K562 (cell line): ENCODE results near the gene FRMD1. TPM values are rescaled to one million over a fixed set of nuclear protein-coding genes. Genes with fewer than 3 reads are reported as not detected.

Source experiments
- ATAC-seq: fragments of 200-7000 bp; cut with Tn5 transposase; 3 replicates; pipeline ENCODE4 v1.9.1; 2020; ENCODE audit warnings: moderate library complexity
- BruUV-seq: library from RNA; stranded (reverse); fragments of 400-500 nt; replicated peaks from 2 replicates; lab custom pipeline; 2021; lab: Mats Ljungman, UMichigan
- CTCF ChIA-PET: fragments of 300-600 bp; formaldehyde crosslinking; extraction: SDS; loops from one replicate; lab custom pipeline; 2021; ENCODE audit warnings: low intra/inter-chr PET ratio; lab: Yijun Ruan, JAX
- POLR2A ChIA-PET: fragments of 300-600, 350-650 bp; sonication (Branson Sonifier 250); formaldehyde crosslinking; extraction: SDS; loops from one replicate; lab custom pipeline; 2021; ENCODE audit warnings: antibody characterized with exemption, inconsistent platforms; lab: Yijun Ruan, JAX
- DNase-seq, 4 experiments: peaks; one replicate each; pipeline versions ENCODE4 v3.0.0 to v3.0.0-alpha.2; 2011 to 2018; ENCODE audit warnings: low spot score in 3 of 4, mixed read lengths in 3 of 4; ENCODE audit errors: extremely low read depth in 1 of 4
- FAIRE-seq: peaks from 2 replicates; lab custom pipeline; 2011; peaks lifted over from hg19 to GRCh38; lab: Jason Lieb, UNC
- H2AFZ ChIP-seq: 2 replicates; pipeline ENCODE4 v1.6.0; 2011; ENCODE audit warnings: low read depth, low read length, control low read depth, inconsistent platforms
- H3K27ac ChIP-seq: fragments of 200-600 bp; 3 replicates; pipeline ENCODE4 v1.8.0; 2011; ENCODE audit warnings: low read depth, mild to moderate bottlenecking, control low read depth, inconsistent platforms, low read length, moderate library complexity, mixed read lengths; ENCODE audit errors: extremely low read depth
- H3K27me3 ChIP-seq, 2 experiments: fragments of 300-600 bp in 1 of 2; 2 replicates in 1 of 2; 3 replicates in 1 of 2; pipeline versions ENCODE4 v1.6.0 to v1.8.0; 2011; ENCODE audit warnings: inconsistent platforms in 2 of 2, low read length in 2 of 2, mild to moderate bottlenecking in 1 of 2, mixed read lengths in 1 of 2, moderate library complexity in 1 of 2; ENCODE audit not compliant: control insufficient read depth in 2 of 2, insufficient read depth in 2 of 2
- H3K36me3 ChIP-seq: fragments of 300-600 bp; 3 replicates; pipeline ENCODE4 v1.8.0; 2011; ENCODE audit warnings: mild to moderate bottlenecking, low read length, inconsistent platforms; ENCODE audit not compliant: control insufficient read depth, insufficient read depth
- H3K4me1 ChIP-seq, 2 experiments: fragments of 200-600 bp in 1 of 2; replicated peaks in 1 of 2; 2 replicates in 1 of 2; 3 replicates in 1 of 2; pipeline versions ENCODE4 v1.5.1 to v1.8.0; 2011; ENCODE audit warnings: inconsistent platforms in 2 of 2, low read length in 2 of 2, mild to moderate bottlenecking in 1 of 2, mixed read lengths in 1 of 2, moderate library complexity in 1 of 2; ENCODE audit not compliant: control insufficient read depth in 2 of 2, insufficient read depth in 2 of 2
- H3K4me2 ChIP-seq: 2 replicates; pipeline ENCODE4 v1.6.1; 2011; ENCODE audit warnings: low read length, control low read depth, inconsistent platforms, mixed read lengths; ENCODE audit not compliant: insufficient read depth
- H3K4me3 ChIP-seq: fragments of 200-600 bp; sonication (generic), shearing (Covaris generic); 2 replicates; pipeline ENCODE4 v1.5.1; 2016; ENCODE audit warnings: control low read depth, inconsistent platforms
- H3K79me2 ChIP-seq: fragments of 200-600 bp; 3 replicates; pipeline ENCODE4 v1.8.0; 2011; ENCODE audit warnings: low read length, inconsistent platforms; ENCODE audit not compliant: control insufficient read depth, insufficient read depth
- H3K9ac ChIP-seq, 2 experiments: 2 replicates each; pipeline versions ENCODE4 v1.6.0 to v1.6.1; 2011; ENCODE audit warnings: low read depth in 2 of 2, low read length in 2 of 2, control low read depth in 1 of 2, inconsistent platforms in 1 of 2, mild to moderate bottlenecking in 1 of 2, mixed read lengths in 1 of 2; ENCODE audit not compliant: insufficient read depth in 1 of 2
- H3K9me1 ChIP-seq: one replicate; pipeline ENCODE4 v1.6.0; 2011; ENCODE audit warnings: inconsistent platforms, mild to moderate bottlenecking, low read length, moderate library complexity; ENCODE audit not compliant: control insufficient read depth, insufficient read depth
- H3K9me3 ChIP-seq: replicated peaks from 2 replicates; pipeline ENCODE4 v1.5.1; 2011; ENCODE audit warnings: low read depth, low read length, inconsistent platforms; ENCODE audit not compliant: control insufficient read depth, insufficient read depth
- H4K20me1 ChIP-seq: replicated peaks from 2 replicates; pipeline ENCODE4 v1.6.1; 2011; ENCODE audit warnings: low read length, inconsistent platforms, mixed read lengths; ENCODE audit not compliant: control insufficient read depth, insufficient read depth
- ATF3 ChIP-seq, 2 experiments: fragments of 450-650 bp in 1 of 2; sonication (generic) in 1 of 2; formaldehyde crosslinking in 1 of 2; IDR thresholded peaks in 1 of 2; conservative IDR thresholded peaks in 1 of 2; 2 replicates each; pipeline versions ENCODE4 v1.6.1 to v1.8.1; 2016 to 2023; ENCODE audit warnings: mild to moderate bottlenecking in 2 of 2, moderate library complexity in 2 of 2, inconsistent platforms in 1 of 2, missing genetic modification reagents in 1 of 2
- E2F6 ChIP-seq, 2 experiments: IDR thresholded peaks; 2 replicates each; pipeline ENCODE4 v1.6.1; 2011; ENCODE audit warnings: borderline replicate concordance in 1 of 2, control low read depth in 1 of 2, low read depth in 1 of 2, low read length in 1 of 2, mild to moderate bottlenecking in 1 of 2, mixed read lengths in 1 of 2, moderate library complexity in 1 of 2; ENCODE audit not compliant: insufficient read depth in 1 of 2, insufficient read length in 1 of 2, poor library complexity in 1 of 2, severe bottlenecking in 1 of 2; ENCODE audit errors: extremely low read depth in 1 of 2
- HDAC6 ChIP-seq: IDR thresholded peaks from 2 replicates; pipeline ENCODE4 v1.6.1; 2012; ENCODE audit warnings: low read depth, mild to moderate bottlenecking, control low read depth, inconsistent platforms, low read length, moderate library complexity
- L3MBTL2 ChIP-seq: fragments of 450-650 bp; IDR thresholded peaks from 2 replicates; pipeline ENCODE4 v1.6.1; 2016; ENCODE audit warnings: mild to moderate bottlenecking, moderate library complexity
- MED1 ChIP-seq: sonication (generic); formaldehyde crosslinking; IDR thresholded peaks from 2 replicates; pipeline ENCODE4 v1.8.1; 2023; ENCODE audit warnings: missing genetic modification reagents, borderline replicate concordance
- MEIS2 ChIP-seq: fragments of 450-650 bp; IDR thresholded peaks from 2 replicates; pipeline ENCODE4 v1.6.1; 2014; ENCODE audit warnings: mild to moderate bottlenecking; ENCODE audit not compliant: partially characterized antibody
- PHF20 ChIP-seq: fragments of 450-650 bp; IDR thresholded peaks from 2 replicates; pipeline ENCODE4 v1.6.1; 2018; ENCODE audit not compliant: partially characterized antibody
- RAD21 ChIP-seq, 2 experiments: fragments of 250-450 bp in 1 of 2; fragments of 450-650 bp in 1 of 2; sonication (Bioruptor Pico) in 1 of 2; formaldehyde crosslinking in 1 of 2; IDR thresholded peaks in 1 of 2; conservative IDR thresholded peaks in 1 of 2; 2 replicates each; pipeline versions ENCODE4 v1.4.0 to v1.8.0; 2020 to 2022; ENCODE audit warnings: mild to moderate bottlenecking in 2 of 2, moderate library complexity in 1 of 2
- ZNF184 ChIP-seq: sonication (generic); formaldehyde crosslinking; IDR thresholded peaks from 2 replicates; pipeline ENCODE4 v1.5.0; 2020; ENCODE audit warnings: missing genetic modification reagents
- ZNF444 ChIP-seq: fragments of 250-450 bp; sonication (Bioruptor Pico); IDR thresholded peaks from 2 replicates; pipeline ENCODE4 v1.4.0; 2020; ENCODE audit warnings: mild to moderate bottlenecking, moderate library complexity
- ZNF639 ChIP-seq, 2 experiments: fragments of 200-800 bp in 1 of 2; sonication (Bioruptor generic) in 1 of 2; sonication (generic) in 1 of 2; formaldehyde crosslinking in 1 of 2; IDR thresholded peaks in 1 of 2; conservative IDR thresholded peaks in 1 of 2; 2 replicates each; pipeline versions ENCODE4 v1.5.0 to v1.6.1; 2016 to 2020; ENCODE audit warnings: missing compliant biosample characterization in 1 of 2, missing genetic modification characterization in 1 of 2, missing genetic modification reagents in 1 of 2
- ZNF695 ChIP-seq: fragments of 450-650 bp; formaldehyde crosslinking; IDR thresholded peaks from 2 replicates; pipeline ENCODE4 v1.4.0; 2020; ENCODE audit warnings: mild to moderate bottlenecking, moderate library complexity
- WGBS: fragments of 100-300 bp; shearing (Covaris generic); methylation state at CpG from one replicate; pipeline ENCODE4 v1.1.6; 2016; ENCODE audit warnings: low coverage, mixed read lengths; ENCODE audit not compliant: insufficient coverage; ENCODE audit errors: missing lambda C conversion rate; 5-methylcytosine and 5-hydroxymethylcytosine counted together
- in situ Hi-C: fragments of 300-500 bp; cut with MboI; formaldehyde crosslinking; loops from 4 replicates; pipeline ENCODE4 v1.15.0; 2018; ENCODE audit warnings: inconsistent platforms, mixed read lengths
- intact Hi-C: fragments of 100-400 bp; cut with micrococcal nuclease; formaldehyde crosslinking; loops from 2 replicates; pipeline ENCODE4 v1.14.2; 2022
- polyA plus RNA-seq, 8 experiments: library from polyadenylated mRNA; depleted of rRNA in 4 of 8; stranded (reverse) in 5 of 8; unstranded in 3 of 8; fragments of >200 nt; fragmentation: Nextera tagmentation in 2 of 8; fragmentation: Illumina TruSeq in 1 of 8; extraction: Ambion mirVana in 2 of 8; extraction: Trizol in 1 of 8; gene quantifications; 2 replicates each; pipeline versions ENCODE4 v1.2.1 to v1.2.3, GENCODE V29; 2011 to 2014; ENCODE audit warnings: inconsistent platforms in 1 of 8, missing spikeins in 1 of 8
- total RNA-seq, 7 experiments: library from RNA; depleted of rRNA in 6 of 7; stranded (reverse); fragments of >200 nt in 6 of 7; fragmentation: Illumina TruSeq in 2 of 7; extraction: Trizol in 2 of 7; gene quantifications; 2 replicates each; pipeline versions ENCODE4 v1.2.1 to v1.2.3, GENCODE V29; 2011 to 2021; ENCODE audit warnings: low replicate concordance in 1 of 7

Gene FRMD1
- total and polyA plus RNA-seq, 9 of the 15 experiments (the other 6 are each of a cell fraction or from before 2014, with no cell fraction given), result 0.01 to 0.04 (median 0.01) TPM; not detected in 6

- TF ChIP-seq RAD21 (CRISPR knock-in tag; conservative IDR thresholded peaks at IDR 0.05 in 1 of 2, IDR thresholded peaks at IDR 0.05 in 1 of 2), result peak; percentile 37 to 46; a peak in 3 of 4 replicates
- TF ChIP-seq ZNF184 (CRISPR knock-in tag), result no peak
- TF ChIP-seq ZNF444 (CRISPR knock-in tag), result no peak
Observed at GRCh38 chr6:168117942-168118341, 38.9 kb upstream of the FRMD1 start (continued).

GRCh38 chr6:168116975-168117899, 38.2 kb upstream of the FRMD1 start:
- ChIA-PET CTCF (no interaction called here), POLR2A (interaction anchor here (0.9 to 1.3 kb wide), 2 partner anchors 9 to 11 kb away, joined by 3 to 6 read pairs; no protein-coding TSS in a partner anchor)
- H3K9me3 ChIP-seq, result no peaks in the 10 kb centered on the region
- FAIRE-seq (peak; percentile 80), DNase-seq (peak; percentile 42 to 60 (median 52)), ATAC-seq (peak; percentile 77)
- H3K4me3 ChIP-seq, result no peak overlapping the region
- peak overlapping the region; percentile 57; the same call in 1 of the 2 replicates for H2AFZ ChIP-seq
- intact Hi-C loops, result no loop called here
- H3K79me2 ChIP-seq, result no peaks in the 10 kb centered on the region
- H3K4me2 ChIP-seq, result peak overlapping the region; percentile 44; the same call in 1 of the 2 replicates
- BruUV-seq, result no TSS peak
- H3K27ac ChIP-seq, result no peak overlapping the region
- H4K20me1 ChIP-seq, result no peaks in the 10 kb centered on the region
- H3K27me3 ChIP-seq, result peaks cover under 1 to 33% of the 10 kb centered on the region in 2 experiments; a peak in 4 of 5 replicates
- in situ Hi-C loops, result no loop called here
- WGBS, result 4% methylated on average over 26 of the region's 26 CpGs
- peak overlapping the region in 1 of 2 experiments; percentile 49; a peak in 1 of 4 replicates for H3K9ac ChIP-seq
- H3K9me1 ChIP-seq, result no peaks in the 10 kb centered on the region
- no peaks in the 10 kb centered on the region; a peak in 2 of 5 replicates for H3K4me1 ChIP-seq
- no peaks in the 10 kb centered on the region for H3K36me3 ChIP-seq
- TF ChIP-seq E2F6 (IDR thresholded peaks at IDR 0.05; ENCODE audit: borderline replicate concordance in 1 of 2, extremely low read depth in 1 of 2, insufficient read depth in 1 of 2, insufficient read length in 1 of 2, low read depth in 1 of 2, low read length in 1 of 2, poor library complexity in 1 of 2, severe bottlenecking in 1 of 2) (peak in 1 of 2 experiments; percentile 59), L3MBTL2 (peak; percentile 69), ZNF639 (CRISPR knock-in tag; conservative IDR thresholded peaks at IDR 0.05 in 1 of 2, IDR thresholded peaks at IDR 0.05 in 1 of 2) (no peak), PHF20 (no peak), HDAC6 (no peak), MEIS2 (no peak), ATF3 (IDR thresholded peaks at IDR 0.05) (peak; percentile 39; the same call in 1 of the 2 replicates), ATF3 (CRISPR knock-in tag; conservative IDR thresholded peaks at IDR 0.05) (no peak), ZNF695 (no peak), MED1 (CRISPR knock-in tag) (no peak)
